Neural cell (in vitro differentiated cells): ENCODE measurements around the gene TRPV5. TPM values are rescaled to one million over a fixed set of nuclear protein-coding genes. Genes with fewer than 3 reads are reported as not detected.

ENCODE experiments used
- H2AFZ ChIP-seq: fragments of 200-600, 300-800 bp; sonication (generic), shearing (Covaris generic); 2 replicates; pipeline ENCODE4 v1.6.0; 2014; ENCODE audit warnings: low read depth, mild to moderate bottlenecking, antibody characterized with exemption, low read length, moderate library complexity
- H3F3A ChIP-seq: fragments of 200-600 bp; shearing (Covaris generic); 2 replicates; pipeline ENCODE4 v1.6.1; 2016; ENCODE audit warnings: mild to moderate bottlenecking, moderate library complexity, mixed read lengths, antibody characterized with exemption, low read length; ENCODE audit not compliant: insufficient read depth, poor library complexity, severe bottlenecking
- H3K27ac ChIP-seq: fragments of 200-600, 300-800 bp; sonication (generic), shearing (Covaris generic); 2 replicates; pipeline ENCODE4 v1.5.1; 2014; ENCODE audit warnings: mild to moderate bottlenecking, low read length, moderate library complexity
- H3K27me3 ChIP-seq: fragments of 300-800, 200-600 bp; sonication (generic), shearing (Covaris generic); 2 replicates; pipeline ENCODE4 v1.6.0; 2014; ENCODE audit warnings: mild to moderate bottlenecking, low read depth, low read length, moderate library complexity; ENCODE audit not compliant: insufficient read depth
- H3K36me3 ChIP-seq: fragments of 300-800, 200-600 bp; sonication (generic), shearing (Covaris generic); 2 replicates; pipeline ENCODE4 v1.5.1; 2014; ENCODE audit warnings: mild to moderate bottlenecking, antibody characterized with exemption, low read length, moderate library complexity; ENCODE audit not compliant: insufficient read depth
- H3K4me2 ChIP-seq: fragments of 300-800, 200-600 bp; sonication (generic), shearing (Covaris generic); 2 replicates; pipeline ENCODE4 v1.6.0; 2014; ENCODE audit warnings: mild to moderate bottlenecking, low read length
- H3K4me3 ChIP-seq: fragments of 300-800, 200-600 bp; sonication (generic), shearing (Covaris generic); 2 replicates; pipeline ENCODE4 v1.5.1; 2014; ENCODE audit warnings: mild to moderate bottlenecking, low read length, moderate library complexity
- H3K79me2 ChIP-seq: fragments of 200-600 bp; shearing (Covaris generic); replicated peaks from 2 replicates; pipeline ENCODE4 v1.6.0; 2014; ENCODE audit warnings: mild to moderate bottlenecking, low read length, moderate library complexity; ENCODE audit not compliant: insufficient read depth
- H3K9ac ChIP-seq: fragments of 300-800, 200-600 bp; sonication (generic), shearing (Covaris generic); 2 replicates; pipeline ENCODE4 v1.6.1; 2016; ENCODE audit warnings: mild to moderate bottlenecking, low read length, mixed read lengths
- H3K9me2 ChIP-seq: fragments of 200-600 bp; shearing (Covaris generic); 2 replicates; pipeline ENCODE4 v1.6.1; 2016; ENCODE audit warnings: mild to moderate bottlenecking, low read length, mixed read lengths; ENCODE audit not compliant: insufficient read depth
- H3K9me3 ChIP-seq: fragments of 200-600, 300-800 bp; sonication (generic), shearing (Covaris generic); 2 replicates; pipeline ENCODE4 v1.6.1; 2016; ENCODE audit warnings: mild to moderate bottlenecking, mixed run types, low read length, moderate library complexity, mixed read lengths
- H4K20me1 ChIP-seq: fragments of 200-600 bp; shearing (Covaris generic); 2 replicates; pipeline ENCODE4 v1.6.1; 2016; ENCODE audit warnings: mild to moderate bottlenecking, mixed run types; ENCODE audit not compliant: insufficient read depth
- CTCF ChIP-seq: fragments of 450-650 bp; IDR thresholded peaks from 2 replicates; pipeline ENCODE4 v1.5.1; 2014; ENCODE audit warnings: antibody characterized with exemption, mild to moderate bottlenecking, moderate library complexity; ENCODE audit not compliant: poor library complexity, severe bottlenecking
- EP300 ChIP-seq: fragments of 450-650 bp; conservative IDR thresholded peaks from 2 replicates; pipeline ENCODE4 v1.6.1; 2014; ENCODE audit warnings: antibody characterized with exemption, mild to moderate bottlenecking, moderate library complexity; ENCODE audit not compliant: poor library complexity, severe bottlenecking
- EZH2 ChIP-seq: fragments of 200-600, 300-800 bp; shearing (Covaris generic), sonication (generic); IDR thresholded peaks from 2 replicates; pipeline ENCODE4 v1.6.1; 2014; ENCODE audit warnings: antibody characterized with exemption, low read length, borderline replicate concordance, mild to moderate bottlenecking; ENCODE audit not compliant: insufficient read depth, poor library complexity, severe bottlenecking
- MXI1 ChIP-seq: fragments of 450-650 bp; conservative IDR thresholded peaks from 2 replicates; pipeline ENCODE4 v1.6.1; 2014; ENCODE audit warnings: antibody characterized with exemption, mild to moderate bottlenecking; ENCODE audit not compliant: poor library complexity, severe bottlenecking
- POLR2AphosphoS5 ChIP-seq: IDR thresholded peaks from 2 replicates; pipeline ENCODE4 v1.6.1; 2012
- RAD21 ChIP-seq: fragments of 450-650 bp; conservative IDR thresholded peaks from 2 replicates; pipeline ENCODE4 v1.6.1; 2014; ENCODE audit warnings: antibody characterized with exemption, mild to moderate bottlenecking, moderate library complexity
- REST ChIP-seq: IDR thresholded peaks from 2 replicates; pipeline ENCODE4 v1.6.1; 2012; ENCODE audit warnings: borderline replicate concordance
- SMC3 ChIP-seq: fragments of 450-650 bp; conservative IDR thresholded peaks from 2 replicates; pipeline ENCODE4 v1.6.1; 2014; ENCODE audit warnings: antibody characterized with exemption, mild to moderate bottlenecking, moderate library complexity; ENCODE audit not compliant: poor library complexity
- TAF1 ChIP-seq: IDR thresholded peaks from 2 replicates; pipeline ENCODE4 v1.6.1; 2012; ENCODE audit warnings: low read depth
- polyA plus RNA-seq: library from polyadenylated mRNA; depleted of rRNA; stranded (reverse); fragments of >200 nt; gene quantifications from 2 replicates; pipeline ENCODE4 v1.2.3, GENCODE V29; 2014

Gene TRPV5
- polyA plus RNA-seq, 1 donor from 2014 or later: not detected

GRCh38 chr7:142964502-142965246 is 31.1 kb upstream of the TRPV5 start:
- H3K27ac ChIP-seq: no peak overlapping the region
- no peaks in the 10 kb centered on the region for H3F3A ChIP-seq
- no peak overlapping the region for H3K9ac ChIP-seq
- H3K9me3 ChIP-seq: no peaks in the 10 kb centered on the region
- H3K36me3 ChIP-seq: no peaks in the 10 kb centered on the region
- H2AFZ ChIP-seq: no peak overlapping the region
- TF ChIP-seq EP300 (no peak), EZH2 (no peak), MXI1 (no peak), SMC3 (no peak), POLR2AphosphoS5 (no peak), REST (no peak), TAF1 (no peak)
- no peaks in the 10 kb centered on the region for H3K79me2 ChIP-seq
- no peaks in the 10 kb centered on the region for H4K20me1 ChIP-seq
- no peak overlapping the region for H3K4me3 ChIP-seq
- H3K9me2 ChIP-seq: no peaks in the 10 kb centered on the region
- H3K4me2 ChIP-seq: no peak overlapping the region
- peaks cover 6% of the 10 kb centered on the region for H3K27me3 ChIP-seq

GRCh38 chr7:142963993-142964392 is 30.4 kb upstream of the TRPV5 start:
- Histone ChIP-seq H4K20me1 (no peaks in the 10 kb centered on the region), H3K27ac (no peak overlapping the region), H3F3A (no peaks in the 10 kb centered on the region), H3K4me2 (no peak overlapping the region), H3K9ac (no peak overlapping the region), H2AFZ (no peak overlapping the region), H3K27me3 (peaks cover 6% of the 10 kb centered on the region), H3K79me2 (no peaks in the 10 kb centered on the region), H3K4me3 (no peak overlapping the region), H3K36me3 (no peaks in the 10 kb centered on the region), H3K9me3 (no peaks in the 10 kb centered on the region), H3K9me2 (no peaks in the 10 kb centered on the region)
- TF ChIP-seq RAD21 (no peak), TAF1 (no peak), EZH2 (no peak), EP300 (no peak), SMC3 (no peak)

GRCh38 chr7:142962991-142963390 is 29.4 kb upstream of the TRPV5 start:
- H3K4me3 ChIP-seq: no peak overlapping the region
- no peaks in the 10 kb centered on the region for H3K9me3 ChIP-seq
- no peak overlapping the region for H3K4me2 ChIP-seq
- H3K79me2 ChIP-seq: no peaks in the 10 kb centered on the region
- H3K9me2 ChIP-seq: no peaks in the 10 kb centered on the region
- peaks cover 6% of the 10 kb centered on the region for H3K27me3 ChIP-seq
- no peaks in the 10 kb centered on the region for H3F3A ChIP-seq
- no peak overlapping the region for H3K9ac ChIP-seq
- no peak overlapping the region for H2AFZ ChIP-seq
- no peak for TF ChIP-seq REST
- no peak for TF ChIP-seq EP300
- no peak for TF ChIP-seq TAF1
- TF ChIP-seq EZH2: no peak
- TF ChIP-seq SMC3: no peak
- TF ChIP-seq RAD21: no peak
- no peak for TF ChIP-seq POLR2AphosphoS5
- TF ChIP-seq MXI1: no peak
- TF ChIP-seq CTCF: no peak
- no peaks in the 10 kb centered on the region for H3K36me3 ChIP-seq
- H4K20me1 ChIP-seq: no peaks in the 10 kb centered on the region
- no peak overlapping the region for H3K27ac ChIP-seq
